DMS79 (cell line): ENCODE data around the gene EME2.

ENCODE experiments used
- DNase-seq: peaks from one replicate; lab custom pipeline; 2025; lab: John Stamatoyannopoulos, UW

EME2 gene

GRCh38 chr16:1818873-1819525 is 46.4 kb downstream of the EME2 start:
- no peak for DNase-seq

- DNase-seq = no peak
These were observed 47.0 kb downstream of the EME2 start for GRCh38 chr16:1819611-1820010.

GRCh38 chr16:1820096-1820945 is 47.7 kb downstream of the EME2 start:
- no peak for DNase-seq

- DNase-seq = no peak
These were observed 48.3 kb downstream of the EME2 start for GRCh38 chr16:1820946-1821290.

GRCh38 chr16:1821861-1822611 is 49.4 kb downstream of the EME2 start:
- no peak for DNase-seq

DNA sequence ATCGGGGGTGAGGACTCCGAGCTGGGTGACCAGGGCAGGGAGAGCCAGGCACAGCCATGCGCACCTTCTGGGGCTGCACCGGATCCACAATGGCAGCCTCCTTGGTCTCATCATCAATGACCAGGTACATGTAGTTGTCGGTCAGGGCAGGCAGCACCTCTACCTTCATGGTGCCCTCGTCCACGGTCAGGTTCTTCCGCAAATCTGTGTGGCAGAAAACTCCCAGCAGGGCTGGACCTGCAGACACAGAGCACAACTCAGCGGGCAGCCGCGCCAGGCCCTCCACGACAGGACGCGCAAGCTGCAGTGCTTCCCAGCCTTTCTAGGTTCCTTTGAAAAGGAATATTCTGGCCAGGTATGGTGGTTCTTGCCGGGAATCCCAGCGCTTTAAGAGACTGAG is 50.2 kb downstream of the EME2 start:
- DNase-seq = no peak

DNA sequence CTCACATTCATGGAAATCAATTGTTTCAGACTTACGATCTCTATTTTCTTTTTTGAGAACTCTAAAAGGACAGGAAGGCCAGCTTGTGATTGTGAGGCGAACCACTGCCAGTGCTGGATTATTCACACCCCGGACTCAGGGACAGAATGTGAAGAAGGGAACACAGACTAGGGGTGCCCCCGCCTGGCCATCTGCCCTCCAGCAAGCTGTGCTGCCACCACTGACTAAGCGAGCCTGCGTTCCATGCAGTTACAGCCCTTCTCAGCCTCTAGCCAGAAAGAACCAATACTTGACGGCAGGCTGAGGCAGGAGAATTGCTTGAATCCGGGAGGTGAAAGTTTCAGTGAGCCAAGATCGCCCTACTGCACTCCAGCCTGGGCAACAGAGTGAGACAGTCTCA is 51.2 kb downstream of the EME2 start:
- no peak for DNase-seq

DNA sequence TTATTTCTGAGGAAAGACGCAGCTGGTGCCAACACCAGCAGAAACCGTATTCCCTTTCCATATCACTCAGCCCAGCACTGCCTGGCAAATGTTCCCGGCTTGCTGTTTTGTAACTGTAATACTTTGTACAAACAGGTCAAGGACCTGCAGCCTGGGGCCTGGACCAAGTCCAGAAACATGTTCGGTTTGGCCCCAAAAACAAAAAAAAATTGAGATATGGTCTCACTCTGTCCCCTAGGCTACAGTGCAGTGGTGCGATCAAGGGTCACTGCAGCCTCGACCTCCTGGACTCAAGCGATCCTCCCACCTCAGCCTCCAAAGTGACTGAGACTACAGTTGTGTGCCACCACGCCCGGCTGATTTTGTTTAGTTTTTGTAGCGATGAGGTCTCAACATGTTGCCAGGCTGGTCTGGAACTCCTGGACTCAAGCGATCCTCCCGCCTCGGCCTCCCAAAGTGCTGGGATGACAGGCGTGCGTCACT is 52.8 kb downstream of the EME2 start:
- no peak for DNase-seq
